Motor neuron (in vitro differentiated cells): ENCODE data around the gene ABCC4. TPM values are rescaled to one million over a fixed set of nuclear protein-coding genes. Genes with fewer than 3 reads are reported as not detected.
A peak's percentile ranks its signal among the peaks of the same experiment; 100 is the strongest.

Source experiments
- ATAC-seq, 8 experiments: fragments of 200-7000 bp; cut with Tn5 transposase; replicated peaks in 6 of 8; 2 replicates each; pipeline ENCODE4 v1.8.0; 2021; ENCODE audit warnings: mild to moderate bottlenecking in 8 of 8, moderate library complexity in 8 of 8
- H3K27ac ChIP-seq, 2 donors: fragments of 250-450 bp; sonication (Bioruptor Pico); 2 replicates each; pipeline ENCODE4 v1.9.0; 2021; ENCODE audit warnings: antibody characterized with exemption in 2 of 2, mild to moderate bottlenecking in 2 of 2, moderate library complexity in 1 of 2
- H3K4me1 ChIP-seq, 2 donors: fragments of 250-450 bp; sonication (Bioruptor Pico); replicated peaks in 1 of 2; 2 replicates each; pipeline ENCODE4 v1.6.1; 2021; ENCODE audit warnings: antibody characterized with exemption in 2 of 2, mild to moderate bottlenecking in 2 of 2, moderate library complexity in 1 of 2
- H3K4me3 ChIP-seq, 5 donors: fragments of 250-450 bp; sonication (Bioruptor Pico); 2 replicates each; pipeline ENCODE4 v1.9.0; 2021; ENCODE audit warnings: antibody characterized with exemption in 5 of 5, mild to moderate bottlenecking in 5 of 5, moderate library complexity in 4 of 5
- WGBS, 10 experiments: fragments of 450-650 bp; shearing (Covaris generic); methylation state at CpG; one replicate each; pipeline ENCODE4 v1.0.0; 2022; 5-methylcytosine and 5-hydroxymethylcytosine counted together
- in situ Hi-C, 9 experiments: fragments of 400-800 bp; cut with MboI; loops; one replicate each; pipeline ENCODE4 v1.15.0; 2021; ENCODE audit warnings: low sequenced_read_pairs in 9 of 9, low pct_unique_long_range_greater_than_20kb in 2 of 9; ENCODE audit not compliant: unreplicated experiment in 9 of 9
- total RNA-seq, 8 experiments: library from RNA; unstranded; fragments of 300-600 nt; gene quantifications; 2 replicates each; pipeline versions ENCODE4 v1.2.3 to v1.2.4, GENCODE V29; 2022

The ABCC4 gene
- total RNA-seq, 8 experiments from 2014 or later: 2.5 to 13.0 (median 8.0) TPM

GRCh38 chr13:95261956-95262355 is 39.3 kb downstream of the ABCC4 start:
- Histone ChIP-seq H3K27ac (no peak overlapping the region), H3K4me1 (no peaks in the 10 kb centered on the region), H3K4me3 (no peak overlapping the region)
- in situ Hi-C loops: no loop called here
- ATAC-seq: no peak
- 25 to 70% (median 59%) methylated on average over 2 to 3 of the region's 3 CpGs; no CpG with 5 or more reads in 6 of the 10 experiments for WGBS, 10 experiments

GRCh38 chr13:95260031-95260525 is 41.2 kb downstream of the ABCC4 start:
- WGBS, 10 experiments: 72 to 100% (median 97%) methylated on average over 2 to 7 of the region's 7 CpGs; no CpG with 5 or more reads in 2 of the 10 experiments
- ATAC-seq: no peak

GRCh38 chr13:95258619-95259194 is 42.5 kb downstream of the ABCC4 start:
- Histone ChIP-seq H3K4me3 (no peak overlapping the region), H3K27ac (no peak overlapping the region), H3K4me1 (no peaks in the 10 kb centered on the region)
- in situ Hi-C loops: no loop called here
- 50 to 82% (median 72%) methylated on average over 1 to 7 of the region's 9 CpGs; no CpG with 5 or more reads in 6 of the 10 experiments for WGBS, 10 experiments
- no peak for ATAC-seq

More at GRCh38 chr13:95260031-95260525, 41.2 kb downstream of the ABCC4 start:
- Histone ChIP-seq H3K4me3 (no peak overlapping the region), H3K4me1 (no peaks in the 10 kb centered on the region), H3K27ac (no peak overlapping the region)
- in situ Hi-C loops: no loop called here

GRCh38 chr13:95258098-95258497 is 43.2 kb downstream of the ABCC4 start:
- in situ Hi-C loops: no loop called here
- Histone ChIP-seq H3K4me3 (no peak overlapping the region), H3K4me1 (no peaks in the 10 kb centered on the region), H3K27ac (no peak overlapping the region)
- ATAC-seq: no peak
- 93 to 100% (median 100%) methylated on average over 1 to 5 of the region's 5 CpGs; no CpG with 5 or more reads in 2 of the 10 experiments for WGBS, 10 experiments

- H3K4me1 ChIP-seq: no peaks in the 10 kb centered on the region
- no peak overlapping the region for H3K4me3 ChIP-seq
- no peak overlapping the region for H3K27ac ChIP-seq
- 17 to 100% (median 79%) methylated on average over 1 to 6 of the region's 7 CpGs; no CpG with 5 or more reads in 1 of the 10 experiments for WGBS, 10 experiments
- in situ Hi-C loops: no loop called here
- peak in 5 of 8 experiments; percentile 48 to 91 (median 67) for ATAC-seq
Observed at GRCh38 chr13:95256091-95256490, 45.2 kb downstream of the ABCC4 start.

- H3K4me3 ChIP-seq: no peak overlapping the region
- in situ Hi-C loops: no loop called here
- H3K27ac ChIP-seq: no peak overlapping the region
- H3K4me1 ChIP-seq: no peaks in the 10 kb centered on the region
- no peak for ATAC-seq
- 84 to 100% (median 98%) methylated on average over 1 to 11 of the region's 13 CpGs for WGBS, 10 experiments
Observed at GRCh38 chr13:95255072-95255732, 46.0 kb downstream of the ABCC4 start.

GRCh38 chr13:95254339-95254738 is 46.9 kb downstream of the ABCC4 start:
- in situ Hi-C loops: no loop called here
- H3K4me1 ChIP-seq: no peaks in the 10 kb centered on the region
- WGBS, 10 experiments: 63 to 100% (median 88%) methylated on average over 1 of the region's 1 CpG; no CpG with 5 or more reads in 5 of the 10 experiments
- ATAC-seq: no peak
- H3K27ac ChIP-seq: no peak overlapping the region
- H3K4me3 ChIP-seq: no peak overlapping the region

- no peak overlapping the region for H3K27ac ChIP-seq
- ATAC-seq: no peak
- in situ Hi-C loops: no loop called here
- H3K4me3 ChIP-seq: no peak overlapping the region
- WGBS, 10 experiments: 84 to 100% (median 94%) methylated on average over 2 to 6 of the region's 6 CpGs; no CpG with 5 or more reads in 1 of the 10 experiments
- H3K4me1 ChIP-seq: no peaks in the 10 kb centered on the region
Observed at GRCh38 chr13:95253033-95253432, 48.2 kb downstream of the ABCC4 start.

- Histone ChIP-seq H3K4me3 (no peak overlapping the region), H3K4me1 (no peaks in the 10 kb centered on the region), H3K27ac (no peak overlapping the region)
- in situ Hi-C loops: no loop called here
- ATAC-seq: no peak
- WGBS, 10 experiments: 85 to 100% (median 93%) methylated on average over 2 to 5 of the region's 5 CpGs; no CpG with 5 or more reads in 3 of the 10 experiments
Observed at GRCh38 chr13:95251641-95252040, 49.6 kb downstream of the ABCC4 start.

- WGBS, 10 experiments: 89 to 100% (median 100%) methylated on average over 1 of the region's 1 CpG; no CpG with 5 or more reads in 3 of the 10 experiments
- no peak overlapping the region for H3K4me3 ChIP-seq
- H3K27ac ChIP-seq: no peak overlapping the region
- no peaks in the 10 kb centered on the region for H3K4me1 ChIP-seq
- no peak for ATAC-seq
- in situ Hi-C loops: no loop called here
Observed at GRCh38 chr13:95250961-95251360, 50.3 kb downstream of the ABCC4 start.

- WGBS, 10 experiments: 80 to 100% (median 89%) methylated on average over 1 to 2 of the region's 2 CpGs; no CpG with 5 or more reads in 5 of the 10 experiments
- in situ Hi-C loops: no loop called here
- ATAC-seq: no peak
Observed at GRCh38 chr13:95248953-95249352, 52.3 kb downstream of the ABCC4 start.

GRCh38 chr13:95247852-95248251 is 53.4 kb downstream of the ABCC4 start:
- ATAC-seq: no peak
- 54 to 100% (median 90%) methylated on average over 1 to 2 of the region's 2 CpGs; no CpG with 5 or more reads in 4 of the 10 experiments for WGBS, 10 experiments

More at GRCh38 chr13:95248953-95249352, 52.3 kb downstream of the ABCC4 start:
- H3K4me3 ChIP-seq: no peak overlapping the region
- no peak overlapping the region for H3K27ac ChIP-seq
- no peaks in the 10 kb centered on the region for H3K4me1 ChIP-seq

GRCh38 chr13:95247171-95247570 is 54.1 kb downstream of the ABCC4 start:
- H3K27ac ChIP-seq: no peak overlapping the region
- ATAC-seq: no peak
- in situ Hi-C loops: no loop called here
- no peaks in the 10 kb centered on the region for H3K4me1 ChIP-seq
- H3K4me3 ChIP-seq: no peak overlapping the region
- WGBS, 10 experiments: 63 to 100% (median 88%) methylated on average over 1 to 3 of the region's 4 CpGs; no CpG with 5 or more reads in 4 of the 10 experiments

More at GRCh38 chr13:95247852-95248251, 53.4 kb downstream of the ABCC4 start:
- no peaks in the 10 kb centered on the region for H3K4me1 ChIP-seq
- no peak overlapping the region for H3K27ac ChIP-seq
- no peak overlapping the region for H3K4me3 ChIP-seq
- in situ Hi-C loops: no loop called here
